Measurements from ENCODE around the gene NTM. TPM values are rescaled to one million over a fixed set of nuclear protein-coding genes. Genes with fewer than 3 reads are reported as not detected.

NTM gene
- total RNA-seq, 1 experiment from 2014 or later = 16.4 TPM

GRCh38 chr11:132072044-132072857 lies 701.8 kb downstream of the NTM start:
- Mint-ChIP-seq H3K4me1 (peaks cover 17% of the 10 kb centered on the region), H3K4me3 (no peak overlapping the region), H3K27me3 (ENCODE audit: low read depth) (no peaks in the 10 kb centered on the region), H3K9me3 (peaks cover 17% of the 10 kb centered on the region), H3K36me3 (peaks cover 4% of the 10 kb centered on the region; the same call in 1 of the 2 replicates), H3K27ac (no peak overlapping the region; the same call in 1 of the 2 replicates)
- ATAC-seq (peak; percentile 64), DNase-seq (ENCODE audit: low spot score) (no peak)
- ChIA-PET CTCF (no interaction called here), POLR2A (no interaction called here)
- TF ChIP-seq HMGXB4 (CRISPR knock-in tag; IDR thresholded peaks at IDR 0.05) (no peak), NFYB (CRISPR knock-in tag; conservative IDR thresholded peaks at IDR 0.05; ENCODE audit: low read depth) (no peak), ZNF317 (CRISPR knock-in tag; IDR thresholded peaks at IDR 0.05; ENCODE audit: borderline replicate concordance, low read depth) (no peak)

DNA sequence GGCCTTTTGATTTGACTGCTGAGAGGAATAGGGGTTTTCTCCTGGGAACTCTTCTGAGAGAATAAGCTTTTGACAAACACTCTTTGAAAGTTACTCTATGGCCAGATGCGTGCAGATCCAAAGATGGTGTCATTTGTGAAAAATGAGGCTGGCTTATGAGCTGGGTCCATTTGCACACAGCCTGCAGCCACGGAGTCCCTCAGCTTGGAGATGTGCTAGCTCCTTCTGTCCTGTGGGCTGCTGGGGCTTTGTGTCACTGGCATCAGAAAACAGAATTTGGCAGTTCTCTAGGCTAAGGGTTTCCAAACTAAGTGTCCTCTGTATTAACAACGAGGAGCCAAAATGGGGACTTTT lies 702.4 kb downstream of the NTM start:
- peaks cover 4% of the 10 kb centered on the region; the same call in 1 of the 2 replicates for H3K36me3 Mint-ChIP-seq
- H3K27ac Mint-ChIP-seq = no peak overlapping the region
- POLR2A ChIA-PET = no interaction called here
- H3K4me1 Mint-ChIP-seq = peaks cover 17% of the 10 kb centered on the region
- peaks cover 17% of the 10 kb centered on the region for H3K9me3 Mint-ChIP-seq
- ATAC-seq (no peak), DNase-seq (ENCODE audit: low spot score) (no peak)
- CTCF ChIA-PET = no interaction called here
- TF ChIP-seq ZNF138 (CRISPR knock-in tag; conservative IDR thresholded peaks at IDR 0.05) (no peak), E2F4 (CRISPR knock-in tag; IDR thresholded peaks at IDR 0.05; ENCODE audit: borderline replicate concordance, low read depth) (no peak), ESRRA (CRISPR knock-in tag; IDR thresholded peaks at IDR 0.05; ENCODE audit: borderline replicate concordance) (no peak), ZNF396 (CRISPR knock-in tag; IDR thresholded peaks at IDR 0.05; ENCODE audit: borderline replicate concordance) (no peak), SMAD3 (CRISPR knock-in tag; IDR thresholded peaks at IDR 0.05; ENCODE audit: borderline replicate concordance) (no peak), ATF6 (CRISPR knock-in tag; IDR thresholded peaks at IDR 0.05) (no peak), NFATC4 (CRISPR knock-in tag; IDR thresholded peaks at IDR 0.05) (no peak), FOXP1 (CRISPR knock-in tag; IDR thresholded peaks at IDR 0.05; ENCODE audit: borderline replicate concordance) (no peak), MYBL2 (CRISPR knock-in tag; IDR thresholded peaks at IDR 0.05) (no peak)
- TF ChIP-seq, protein P1, sequence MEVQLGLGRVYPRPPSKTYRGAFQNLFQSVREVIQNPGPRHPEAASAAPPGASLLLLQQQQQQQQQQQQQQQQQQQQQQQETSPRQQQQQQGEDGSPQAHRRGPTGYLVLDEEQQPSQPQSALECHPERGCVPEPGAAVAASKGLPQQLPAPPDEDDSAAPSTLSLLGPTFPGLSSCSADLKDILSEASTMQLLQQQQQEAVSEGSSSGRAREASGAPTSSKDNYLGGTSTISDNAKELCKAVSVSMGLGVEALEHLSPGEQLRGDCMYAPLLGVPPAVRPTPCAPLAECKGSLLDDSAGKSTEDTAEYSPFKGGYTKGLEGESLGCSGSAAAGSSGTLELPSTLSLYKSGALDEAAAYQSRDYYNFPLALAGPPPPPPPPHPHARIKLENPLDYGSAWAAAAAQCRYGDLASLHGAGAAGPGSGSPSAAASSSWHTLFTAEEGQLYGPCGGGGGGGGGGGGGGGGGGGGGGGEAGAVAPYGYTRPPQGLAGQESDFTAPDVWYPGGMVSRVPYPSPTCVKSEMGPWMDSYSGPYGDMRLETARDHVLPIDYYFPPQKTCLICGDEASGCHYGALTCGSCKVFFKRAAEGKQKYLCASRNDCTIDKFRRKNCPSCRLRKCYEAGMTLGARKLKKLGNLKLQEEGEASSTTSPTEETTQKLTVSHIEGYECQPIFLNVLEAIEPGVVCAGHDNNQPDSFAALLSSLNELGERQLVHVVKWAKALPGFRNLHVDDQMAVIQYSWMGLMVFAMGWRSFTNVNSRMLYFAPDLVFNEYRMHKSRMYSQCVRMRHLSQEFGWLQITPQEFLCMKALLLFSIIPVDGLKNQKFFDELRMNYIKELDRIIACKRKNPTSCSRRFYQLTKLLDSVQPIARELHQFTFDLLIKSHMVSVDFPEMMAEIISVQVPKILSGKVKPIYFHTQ (CRISPR knock-in tag; IDR thresholded peaks at IDR 0.05) = no peak
- TF ChIP-seq, protein P2, sequence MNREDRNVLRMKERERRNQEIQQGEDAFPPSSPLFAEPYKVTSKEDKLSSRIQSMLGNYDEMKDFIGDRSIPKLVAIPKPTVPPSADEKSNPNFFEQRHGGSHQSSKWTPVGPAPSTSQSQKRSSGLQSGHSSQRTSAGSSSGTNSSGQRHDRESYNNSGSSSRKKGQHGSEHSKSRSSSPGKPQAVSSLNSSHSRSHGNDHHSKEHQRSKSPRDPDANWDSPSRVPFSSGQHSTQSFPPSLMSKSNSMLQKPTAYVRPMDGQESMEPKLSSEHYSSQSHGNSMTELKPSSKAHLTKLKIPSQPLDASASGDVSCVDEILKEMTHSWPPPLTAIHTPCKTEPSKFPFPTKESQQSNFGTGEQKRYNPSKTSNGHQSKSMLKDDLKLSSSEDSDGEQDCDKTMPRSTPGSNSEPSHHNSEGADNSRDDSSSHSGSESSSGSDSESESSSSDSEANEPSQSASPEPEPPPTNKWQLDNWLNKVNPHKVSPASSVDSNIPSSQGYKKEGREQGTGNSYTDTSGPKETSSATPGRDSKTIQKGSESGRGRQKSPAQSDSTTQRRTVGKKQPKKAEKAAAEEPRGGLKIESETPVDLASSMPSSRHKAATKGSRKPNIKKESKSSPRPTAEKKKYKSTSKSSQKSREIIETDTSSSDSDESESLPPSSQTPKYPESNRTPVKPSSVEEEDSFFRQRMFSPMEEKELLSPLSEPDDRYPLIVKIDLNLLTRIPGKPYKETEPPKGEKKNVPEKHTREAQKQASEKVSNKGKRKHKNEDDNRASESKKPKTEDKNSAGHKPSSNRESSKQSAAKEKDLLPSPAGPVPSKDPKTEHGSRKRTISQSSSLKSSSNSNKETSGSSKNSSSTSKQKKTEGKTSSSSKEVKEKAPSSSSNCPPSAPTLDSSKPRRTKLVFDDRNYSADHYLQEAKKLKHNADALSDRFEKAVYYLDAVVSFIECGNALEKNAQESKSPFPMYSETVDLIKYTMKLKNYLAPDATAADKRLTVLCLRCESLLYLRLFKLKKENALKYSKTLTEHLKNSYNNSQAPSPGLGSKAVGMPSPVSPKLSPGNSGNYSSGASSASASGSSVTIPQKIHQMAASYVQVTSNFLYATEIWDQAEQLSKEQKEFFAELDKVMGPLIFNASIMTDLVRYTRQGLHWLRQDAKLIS (CRISPR knock-in tag; IDR thresholded peaks at IDR 0.05; ENCODE audit: borderline replicate concordance) = no peak
- no peak overlapping the region for H3K4me3 Mint-ChIP-seq
- no peaks in the 10 kb centered on the region for H3K27me3 Mint-ChIP-seq (ENCODE audit: low read depth)
